Measurements from ENCODE around the gene DCAKD. TPM values are rescaled to one million over a fixed set of nuclear protein-coding genes. Genes with fewer than 3 reads are reported as not detected.

Gene DCAKD
- total RNA-seq, 4 donors from 2014 or later, result 9.4 to 144 (median 27.4) TPM

DNA sequence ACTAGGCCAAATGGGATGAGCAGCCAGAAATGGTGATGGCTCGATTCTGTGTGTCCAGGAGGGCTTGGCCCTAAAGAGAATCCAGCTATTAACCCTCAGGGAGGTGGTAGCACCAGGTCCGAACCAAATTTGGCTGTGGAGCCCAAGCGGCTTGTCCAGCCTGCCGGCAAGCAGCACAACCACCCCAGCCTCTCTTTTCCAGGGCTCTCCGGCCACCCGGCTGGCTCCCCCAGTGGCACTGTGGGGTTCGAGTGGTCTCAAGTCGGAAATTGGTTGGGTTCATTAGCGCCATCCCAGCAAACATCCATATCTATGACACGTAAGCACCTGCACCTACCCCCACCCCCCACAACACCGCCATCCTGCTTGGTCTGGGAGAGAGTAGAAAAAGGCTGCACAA is 45.5 kb upstream of the DCAKD start:
- no peak for DNase-seq
- peaks cover 0 to 47% (median 16%) of the 10 kb centered on the region in 4 donors for H3K36me3 ChIP-seq
- H3K4me1 ChIP-seq, result peaks cover 14 to 28% (median 24%) of the 10 kb centered on the region in 4 donors
- no peaks in the 10 kb centered on the region for H3K9me3 ChIP-seq
- in situ Hi-C loops (cut with MboI; ENCODE audit: low pct_ligation_motif_present in 1 of 4, low pct_unique_long_range_greater_than_20kb in 1 of 4, low sequenced_read_pairs in 3 of 4) (loop anchor here in 1 of 4 donors (10.0 kb wide), 1 partner anchor 182 kb away; the partner anchor contains the start of gene GFAP), intact Hi-C loops (cut with DNase I; ENCODE audit: low total_unique reads) (loop anchor here (5.0 kb wide), 2 partner anchors 35 to 75 kb away; partner anchors contain the start of gene PLCD3)
- WGBS, 2 donors (ENCODE audit: low coverage in 1 of 2), result 97% methylated on average over 11 of the region's 11 CpGs; no CpG with 5 or more reads in 1 of the 2 donors
- H3K4me3 ChIP-seq, result no peak overlapping the region
- H3K27me3 ChIP-seq, result no peaks in the 10 kb centered on the region
- TF ChIP-seq POLR2A (IDR thresholded peaks at IDR 0.05), result no peak
- no peak for TF ChIP-seq CTCF (IDR thresholded peaks at IDR 0.05)
- no peak for TF ChIP-seq EP300 (IDR thresholded peaks at IDR 0.05; ENCODE audit: low read depth)
- TF ChIP-seq POLR2AphosphoS5 (IDR thresholded peaks at IDR 0.05), result no peak
- H3K27ac ChIP-seq, result peak overlapping the region in 1 of 4 donors; percentile 32

DNA sequence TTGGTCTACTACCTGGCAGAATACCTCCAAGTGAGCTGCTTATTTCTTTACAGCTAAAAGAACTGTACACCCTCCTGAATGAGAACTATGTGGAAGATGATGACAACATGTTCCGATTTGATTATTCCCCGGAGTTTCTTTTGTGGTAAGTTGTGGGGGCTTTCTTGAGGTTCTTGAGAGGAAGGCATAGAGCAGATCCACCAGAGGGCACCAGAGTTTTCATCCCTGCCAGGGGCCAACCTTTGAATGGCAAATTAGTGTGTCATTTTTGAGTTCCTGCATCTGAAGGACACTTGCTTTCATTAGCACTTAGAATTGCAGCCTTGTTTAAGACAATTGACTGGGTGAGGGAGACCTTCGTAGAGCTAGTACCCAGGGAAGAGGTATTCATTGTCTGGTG is 44.7 kb upstream of the DCAKD start:
- no peak for TF ChIP-seq EP300 (IDR thresholded peaks at IDR 0.05; ENCODE audit: low read depth)
- peak; percentile 33 to 49 (median 41) for TF ChIP-seq CTCF (IDR thresholded peaks at IDR 0.05)
- Histone ChIP-seq H3K27ac (peak overlapping the region in 1 of 4 donors; percentile 32), H3K36me3 (peaks cover 0 to 47% (median 20%) of the 10 kb centered on the region in 4 donors), H3K9me3 (no peaks in the 10 kb centered on the region), H3K4me3 (no peak overlapping the region), H3K4me1 (peaks cover 14 to 35% (median 26%) of the 10 kb centered on the region in 4 donors), H3K27me3 (no peaks in the 10 kb centered on the region)
- intact Hi-C loops (cut with DNase I; ENCODE audit: low total_unique reads) (loop anchor here (5.0 kb wide), 2 partner anchors 36 to 74 kb away; partner anchors contain the start of gene PLCD3), in situ Hi-C loops (cut with MboI; ENCODE audit: low pct_ligation_motif_present in 1 of 4, low pct_unique_long_range_greater_than_20kb in 1 of 4, low sequenced_read_pairs in 3 of 4) (loop anchor here in 1 of 4 donors (10.0 kb wide), 1 partner anchor 181 kb away; the partner anchor contains the start of gene GFAP)
- 50 to 77% methylated on average over 2 to 3 of the region's 3 CpGs for WGBS, 2 donors (ENCODE audit: low coverage in 1 of 2)
- DNase-seq, result no peak

DNA sequence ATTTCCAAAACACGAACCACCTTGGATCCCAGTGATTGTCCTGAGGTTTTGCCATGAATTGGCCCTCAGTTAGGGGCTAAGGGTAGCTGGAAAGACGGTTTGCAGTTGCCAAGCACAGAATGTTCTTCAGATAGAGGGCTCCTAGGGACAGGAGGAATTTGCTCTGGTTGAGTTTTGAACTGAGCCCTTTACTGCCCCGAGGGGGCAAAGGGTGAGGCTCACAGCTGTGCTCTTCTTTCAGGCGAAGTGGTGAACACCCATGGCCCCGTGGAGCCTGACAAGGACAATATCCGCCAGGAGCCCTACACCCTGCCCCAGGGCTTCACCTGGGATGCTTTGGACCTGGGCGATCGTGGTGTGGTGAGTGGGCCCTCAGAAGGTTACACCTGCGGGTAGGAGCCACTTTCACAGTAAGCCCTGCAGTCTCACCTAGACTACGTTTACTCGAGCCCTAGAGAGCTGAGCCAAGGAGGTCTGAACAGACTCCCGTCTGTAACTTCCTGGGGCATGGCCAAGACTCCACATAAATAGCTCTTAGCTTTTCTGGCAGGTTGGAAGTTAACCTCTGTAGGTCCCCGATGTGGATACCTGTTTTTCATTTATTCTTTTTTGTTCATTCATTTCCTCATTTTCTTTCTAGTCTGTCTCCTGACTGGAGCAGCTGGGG is 42.1 kb upstream of the DCAKD start:
- no peaks in the 10 kb centered on the region for H3K9me3 ChIP-seq
- intact Hi-C loops (cut with DNase I; ENCODE audit: low total_unique reads) (no loop called here), in situ Hi-C loops (cut with MboI; ENCODE audit: low pct_ligation_motif_present in 1 of 4, low pct_unique_long_range_greater_than_20kb in 1 of 4, low sequenced_read_pairs in 3 of 4) (loop anchor here in 1 of 4 donors (10.0 kb wide), 1 partner anchor 179 kb away; the partner anchor contains the start of gene GFAP)
- H3K4me1 ChIP-seq, result peaks cover 10 to 31% (median 22%) of the 10 kb centered on the region in 4 donors
- H3K4me3 ChIP-seq, result no peak overlapping the region
- no peaks in the 10 kb centered on the region for H3K27me3 ChIP-seq
- H3K36me3 ChIP-seq, result peaks cover 0 to 54% (median 24%) of the 10 kb centered on the region in 4 donors
- H3K27ac ChIP-seq, result peak overlapping the region; percentile 79 to 93 (median 86)
- DNase-seq, result no peak
- TF ChIP-seq POLR2A (IDR thresholded peaks at IDR 0.05), result no peak
- no peak for TF ChIP-seq POLR2AphosphoS5 (IDR thresholded peaks at IDR 0.05)
- no peak for TF ChIP-seq CTCF (IDR thresholded peaks at IDR 0.05)
- peak; percentile 49 for TF ChIP-seq EP300 (IDR thresholded peaks at IDR 0.05; ENCODE audit: low read depth)
- 50 to 63% methylated on average over 1 to 13 of the region's 13 CpGs for WGBS, 2 donors (ENCODE audit: low coverage in 1 of 2)

GRCh38 chr17:45092911-45093430 is 41.5 kb upstream of the DCAKD start:
- TF ChIP-seq POLR2AphosphoS5 (IDR thresholded peaks at IDR 0.05), result peak; percentile 68 to 81 (median 79)
- no peak for TF ChIP-seq POLR2A (IDR thresholded peaks at IDR 0.05)
- no peak overlapping the region for H3K4me3 ChIP-seq
- no peaks in the 10 kb centered on the region for H3K27me3 ChIP-seq
- H3K9me3 ChIP-seq, result no peaks in the 10 kb centered on the region
- DNase-seq, result peak; percentile 64
- H3K27ac ChIP-seq, result peak overlapping the region; percentile 79 to 93 (median 86)
- peaks cover 0 to 52% (median 22%) of the 10 kb centered on the region in 4 donors for H3K36me3 ChIP-seq
- intact Hi-C loops (cut with DNase I; ENCODE audit: low total_unique reads) (no loop called here), in situ Hi-C loops (cut with MboI; ENCODE audit: low pct_ligation_motif_present in 1 of 4, low pct_unique_long_range_greater_than_20kb in 1 of 4, low sequenced_read_pairs in 3 of 4) (loop anchor here in 1 of 4 donors (10.0 kb wide), 1 partner anchor 178 kb away; the partner anchor contains the start of gene GFAP)
- H3K4me1 ChIP-seq, result peaks cover 11 to 30% (median 21%) of the 10 kb centered on the region in 4 donors
- 59% methylated on average over 6 of the region's 6 CpGs; no CpG with 5 or more reads in 1 of the 2 donors for WGBS, 2 donors (ENCODE audit: low coverage in 1 of 2)
